HEK293 (cell line): ENCODE measurements around the gene ABR.

ENCODE experiments used
- AEBP2 ChIP-seq: fragments of 450-650 bp; formaldehyde crosslinking; IDR thresholded peaks from 2 replicates; pipeline ENCODE4 v1.5.1; 2016; ENCODE audit warnings: missing biosample characterization, missing genetic modification characterization, borderline replicate concordance
- MEIS1 ChIP-seq: sonication (generic); formaldehyde crosslinking; IDR thresholded peaks from 2 replicates; pipeline ENCODE4 v1.8.1; 2022; ENCODE audit warnings: missing genetic modification reagents, mild to moderate bottlenecking, borderline replicate concordance
- MZF1 ChIP-seq: fragments of 450-650 bp; formaldehyde crosslinking; IDR thresholded peaks from 2 replicates; pipeline ENCODE4 v1.5.1; 2017; ENCODE audit warnings: missing biosample characterization, missing genetic modification characterization, borderline replicate concordance
- REST ChIP-seq: fragments of 450-650 bp; formaldehyde crosslinking; IDR thresholded peaks from 2 replicates; pipeline ENCODE4 v1.5.1; 2016; ENCODE audit warnings: missing biosample characterization, missing genetic modification characterization
- SP2 ChIP-seq: fragments of 450-650 bp; formaldehyde crosslinking; IDR thresholded peaks from 2 replicates; pipeline ENCODE4 v1.5.1; 2016; ENCODE audit warnings: missing biosample characterization, missing genetic modification characterization
- TCF7L2 ChIP-seq: IDR thresholded peaks from 2 replicates; pipeline ENCODE4 v1.6.1; 2011; ENCODE audit warnings: low read depth, mild to moderate bottlenecking, inconsistent platforms, low read length, moderate library complexity, borderline replicate concordance
- YY1 ChIP-seq: fragments of 450-650 bp; formaldehyde crosslinking; IDR thresholded peaks from 2 replicates; pipeline ENCODE4 v1.5.1; 2018; ENCODE audit warnings: missing biosample characterization, missing genetic modification characterization
- ZBTB8A ChIP-seq: fragments of 450-650 bp; formaldehyde crosslinking; IDR thresholded peaks from 2 replicates; pipeline ENCODE4 v1.5.1; 2016; ENCODE audit warnings: missing biosample characterization, missing genetic modification characterization
- ZNF133 ChIP-seq: fragments of 450-650 bp; formaldehyde crosslinking; IDR thresholded peaks from 2 replicates; pipeline ENCODE4 v1.5.1; 2016; ENCODE audit warnings: missing biosample characterization, missing genetic modification characterization
- ZNF335 ChIP-seq: fragments of 450-650 bp; formaldehyde crosslinking; conservative IDR thresholded peaks from 2 replicates; pipeline ENCODE4 v1.5.1; 2016; ENCODE audit warnings: missing biosample characterization, missing genetic modification characterization
- ZNF488 ChIP-seq: fragments of 450-650 bp; formaldehyde crosslinking; IDR thresholded peaks from 2 replicates; pipeline ENCODE4 v1.5.1; 2016; ENCODE audit warnings: missing biosample characterization, missing genetic modification characterization
- ZNF654 ChIP-seq: fragments of 450-650 bp; formaldehyde crosslinking; IDR thresholded peaks from 2 replicates; pipeline ENCODE4 v1.5.1; 2016; ENCODE audit warnings: low read depth, missing biosample characterization, missing genetic modification characterization
- ZSCAN30 ChIP-seq: fragments of 450-650 bp; IDR thresholded peaks from 2 replicates; pipeline ENCODE4 v1.5.1; 2018; ENCODE audit warnings: missing biosample characterization, mild to moderate bottlenecking, missing genetic modification characterization, moderate library complexity
- TF ChIP-seq, protein P1 (sequence below): fragments of 450-650 bp; formaldehyde crosslinking; IDR thresholded peaks from 2 replicates; pipeline ENCODE4 v1.5.1; 2016; ENCODE audit warnings: missing biosample characterization, missing genetic modification characterization

- TF ChIP-seq REST (tag by site-specific recombination) = no peak
- TF ChIP-seq AEBP2 = no peak
- TF ChIP-seq ZNF654 = no peak
- TF ChIP-seq ZBTB8A (tag by site-specific recombination) = no peak
- TF ChIP-seq, protein P1, sequence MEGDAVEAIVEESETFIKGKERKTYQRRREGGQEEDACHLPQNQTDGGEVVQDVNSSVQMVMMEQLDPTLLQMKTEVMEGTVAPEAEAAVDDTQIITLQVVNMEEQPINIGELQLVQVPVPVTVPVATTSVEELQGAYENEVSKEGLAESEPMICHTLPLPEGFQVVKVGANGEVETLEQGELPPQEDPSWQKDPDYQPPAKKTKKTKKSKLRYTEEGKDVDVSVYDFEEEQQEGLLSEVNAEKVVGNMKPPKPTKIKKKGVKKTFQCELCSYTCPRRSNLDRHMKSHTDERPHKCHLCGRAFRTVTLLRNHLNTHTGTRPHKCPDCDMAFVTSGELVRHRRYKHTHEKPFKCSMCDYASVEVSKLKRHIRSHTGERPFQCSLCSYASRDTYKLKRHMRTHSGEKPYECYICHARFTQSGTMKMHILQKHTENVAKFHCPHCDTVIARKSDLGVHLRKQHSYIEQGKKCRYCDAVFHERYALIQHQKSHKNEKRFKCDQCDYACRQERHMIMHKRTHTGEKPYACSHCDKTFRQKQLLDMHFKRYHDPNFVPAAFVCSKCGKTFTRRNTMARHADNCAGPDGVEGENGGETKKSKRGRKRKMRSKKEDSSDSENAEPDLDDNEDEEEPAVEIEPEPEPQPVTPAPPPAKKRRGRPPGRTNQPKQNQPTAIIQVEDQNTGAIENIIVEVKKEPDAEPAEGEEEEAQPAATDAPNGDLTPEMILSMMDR = no peak
- no peak for TF ChIP-seq SP2 (tag by site-specific recombination)
- TF ChIP-seq ZNF335 (tag by site-specific recombination) = no peak
- TF ChIP-seq ZNF488 (tag by site-specific recombination) = no peak
- TF ChIP-seq YY1 (tag by site-specific recombination) = no peak
- no peak for TF ChIP-seq TCF7L2
- no peak for TF ChIP-seq MEIS1 (CRISPR knock-in tag)
- no peak for TF ChIP-seq MZF1 (tag by site-specific recombination)
- TF ChIP-seq ZNF133 (tag by site-specific recombination) = no peak
- no peak for TF ChIP-seq ZSCAN30 (tag by site-specific recombination)
These were observed 5.4 kb downstream of the ABR start for GRCh38 chr17:1174263-1174880.
